GM19238 (cell line): Measurements from ENCODE around the gene AREG.

Source experiments
- DNase-seq: peaks from one replicate; pipeline ENCODE4 v3.0.0; 2011; ENCODE audit warnings: low spot score; ENCODE audit not compliant: insufficient read length

The AREG gene

DNA sequence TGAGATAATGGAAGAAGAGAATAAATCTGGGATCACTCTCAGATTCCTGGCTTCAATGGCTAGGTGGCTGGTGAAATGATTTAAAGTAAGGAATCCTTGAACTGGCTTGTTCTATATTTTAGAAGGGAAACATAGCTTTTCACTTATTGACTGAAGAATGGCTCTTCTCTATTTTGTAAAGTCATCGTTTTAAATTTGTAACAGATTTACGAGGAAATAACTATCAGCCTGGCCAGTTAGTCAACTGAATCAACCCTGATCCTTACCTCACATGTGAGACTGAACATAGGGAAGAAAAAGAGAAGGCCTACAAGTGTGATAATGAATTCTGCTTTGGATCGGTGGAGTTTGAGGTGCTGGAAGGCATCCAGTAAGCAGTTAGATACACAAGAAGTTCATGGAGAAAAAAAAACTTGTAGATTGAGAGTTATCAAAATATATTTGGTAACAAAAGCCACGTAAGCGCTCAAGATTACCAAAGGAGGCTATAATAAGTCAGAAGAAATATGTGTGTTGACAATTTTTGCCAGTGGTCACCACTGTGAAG lies 12.0 kb downstream of the AREG start:
- DNase-seq, result no peak

DNA sequence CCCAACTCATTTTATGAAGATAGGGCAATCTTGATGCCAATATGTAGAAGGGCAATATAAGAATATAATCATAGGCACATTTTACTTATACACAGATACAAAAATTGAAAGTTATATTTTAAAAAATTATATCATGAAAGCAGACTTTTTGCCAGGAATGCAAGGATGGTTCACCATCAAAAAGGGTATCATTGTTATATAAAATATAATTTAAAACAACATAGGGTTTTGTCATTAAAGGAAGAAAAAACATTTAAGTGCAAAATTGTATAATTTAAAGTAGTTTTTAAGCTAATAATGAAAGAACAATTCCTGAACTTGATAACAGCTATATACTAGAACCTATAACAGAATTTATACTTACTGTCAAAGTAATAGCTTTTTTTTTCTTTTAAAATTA lies 15.9 kb downstream of the AREG start:
- DNase-seq, result no peak

DNA sequence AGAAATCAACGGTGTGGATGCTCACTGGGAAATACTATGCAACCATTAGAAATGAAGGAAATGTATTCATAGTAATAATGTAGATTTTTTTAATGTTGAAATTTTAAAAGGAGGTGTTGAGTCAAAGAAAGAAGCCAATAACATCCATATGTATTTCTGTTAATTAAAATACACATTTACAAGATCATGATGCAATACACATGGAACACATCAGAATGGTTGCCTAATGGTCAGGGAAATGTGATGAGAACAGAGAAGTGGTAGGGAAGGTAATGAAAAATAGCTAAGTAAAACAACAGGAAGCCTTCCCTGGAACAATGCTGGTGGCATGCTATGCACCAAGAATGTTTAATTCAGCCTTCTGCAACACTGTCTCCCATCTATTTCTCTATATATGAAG lies 18.2 kb downstream of the AREG start:
- DNase-seq, result no peak

DNA sequence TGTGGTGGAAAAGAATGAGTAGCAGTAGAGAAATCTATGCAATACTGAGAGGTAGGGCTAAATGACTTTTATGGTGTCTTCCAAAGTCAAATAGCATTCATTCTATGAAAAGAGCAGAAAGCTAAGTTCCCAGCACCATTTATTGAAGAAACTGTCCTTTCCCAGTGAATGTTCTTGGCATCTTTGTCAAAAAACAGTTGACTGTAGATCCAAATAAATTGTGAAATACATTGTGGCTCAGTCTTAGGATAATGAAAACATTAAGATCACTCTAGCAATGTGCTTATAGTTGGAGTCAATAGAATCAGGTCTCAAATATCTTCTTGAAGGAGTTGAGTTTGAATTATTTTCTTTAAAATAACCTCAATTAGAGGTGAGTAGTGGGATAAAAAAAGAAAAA lies 19.4 kb downstream of the AREG start:
- DNase-seq, result no peak

DNA sequence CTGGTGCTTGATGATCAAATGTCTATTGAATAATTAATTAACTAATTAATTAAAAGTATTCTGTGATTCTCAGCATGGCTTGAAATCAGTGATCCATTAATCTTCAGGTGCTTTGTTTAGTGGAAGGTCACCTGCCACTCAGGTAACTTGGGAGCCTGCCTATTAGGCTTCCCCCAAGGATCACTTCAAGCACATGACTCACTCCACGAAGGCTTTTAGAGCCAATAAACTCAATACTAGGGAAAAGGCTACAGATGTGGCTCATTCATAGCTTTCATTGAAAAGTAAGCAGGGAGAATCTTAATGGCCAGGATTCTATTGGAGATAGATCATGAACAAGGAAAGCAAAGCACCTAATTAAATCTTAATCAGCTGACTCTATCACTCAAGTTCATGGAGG lies 21.3 kb downstream of the AREG start:
- no peak for DNase-seq

DNA sequence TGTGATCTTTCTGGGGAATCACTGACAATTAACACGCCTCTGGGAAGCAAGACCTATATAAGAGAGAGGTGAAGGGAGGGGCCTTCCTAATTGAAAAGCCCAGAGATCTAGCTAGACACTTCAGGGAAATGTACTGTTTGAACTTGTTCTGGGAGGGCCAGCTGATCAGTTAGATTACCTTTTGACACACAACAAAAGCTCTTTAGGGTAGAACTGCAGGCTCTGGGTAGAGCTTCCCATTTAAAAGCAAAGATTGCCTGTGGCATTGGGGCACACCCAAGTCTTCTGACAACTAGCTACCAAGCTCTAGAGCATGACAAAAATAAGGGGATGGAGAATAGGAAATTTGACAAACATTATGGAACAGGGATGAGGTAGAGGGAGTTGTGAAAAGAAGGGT lies 26.3 kb downstream of the AREG start:
- DNase-seq, result no peak

DNA sequence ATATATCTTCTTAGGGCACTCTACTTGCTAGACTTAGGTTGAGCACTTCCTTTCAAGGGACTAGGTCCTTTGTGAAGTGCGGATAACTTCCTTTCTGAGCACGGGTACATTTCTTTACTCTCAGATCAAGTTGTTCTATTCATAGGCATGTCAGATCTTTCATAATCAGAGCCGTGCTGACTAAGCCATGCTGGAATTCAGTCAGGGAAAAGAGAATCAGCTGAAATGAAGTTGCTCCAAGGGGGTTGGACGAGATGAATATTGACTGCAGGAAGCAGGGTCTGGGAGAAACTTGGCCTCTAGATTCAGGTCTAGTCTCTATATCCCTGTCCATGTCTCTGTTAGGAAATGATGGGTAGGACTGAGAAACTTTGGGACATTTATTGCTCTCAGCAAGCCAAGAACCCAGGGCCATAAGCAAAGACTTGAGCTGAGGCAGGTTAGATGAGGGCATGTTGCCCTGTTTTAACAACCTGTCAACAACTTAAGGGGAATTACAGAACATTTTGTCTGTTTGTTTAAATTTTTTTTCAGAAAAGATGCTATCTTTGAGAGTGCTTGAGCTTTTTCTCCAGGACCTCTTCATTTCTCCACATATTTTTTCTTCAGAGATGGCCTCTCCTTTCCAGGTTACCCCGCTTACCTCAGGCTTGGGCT lies 28.3 kb downstream of the AREG start:
- DNase-seq, result no peak

DNA sequence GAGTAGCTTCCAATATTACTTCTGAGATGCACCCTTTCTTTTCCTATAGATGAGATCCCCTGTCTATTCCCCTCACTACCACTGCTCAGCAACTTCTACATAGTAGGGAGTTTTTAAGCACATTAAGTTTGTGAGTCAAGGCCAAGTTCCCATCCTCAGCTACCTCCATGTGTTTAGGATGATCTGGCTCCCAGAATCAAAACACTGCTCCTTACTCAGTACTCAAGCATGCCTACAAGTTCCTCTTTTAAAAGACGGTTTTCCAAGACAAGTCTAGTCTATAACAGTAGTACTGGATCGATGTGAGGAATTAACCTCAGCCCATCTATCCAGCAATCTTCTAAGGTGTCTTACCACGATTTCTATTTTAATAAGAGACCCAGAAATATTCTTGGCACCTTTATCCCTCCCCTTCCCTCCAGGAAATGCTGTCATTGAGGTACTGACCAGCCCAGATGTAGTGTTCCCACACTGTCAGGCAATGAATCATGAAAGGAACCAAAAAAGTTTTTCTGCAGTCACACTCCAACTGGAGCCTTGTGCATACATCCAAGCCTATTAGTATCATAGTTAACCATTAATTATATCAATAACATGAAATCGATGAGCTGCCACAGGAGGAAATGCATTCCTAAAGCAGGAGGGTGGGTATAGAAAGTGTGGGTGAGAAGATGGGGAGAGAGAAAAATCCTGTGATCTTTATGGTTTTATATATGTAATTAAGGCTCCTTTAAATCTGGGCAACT lies 29.6 kb downstream of the AREG start:
- no peak for DNase-seq

DNA sequence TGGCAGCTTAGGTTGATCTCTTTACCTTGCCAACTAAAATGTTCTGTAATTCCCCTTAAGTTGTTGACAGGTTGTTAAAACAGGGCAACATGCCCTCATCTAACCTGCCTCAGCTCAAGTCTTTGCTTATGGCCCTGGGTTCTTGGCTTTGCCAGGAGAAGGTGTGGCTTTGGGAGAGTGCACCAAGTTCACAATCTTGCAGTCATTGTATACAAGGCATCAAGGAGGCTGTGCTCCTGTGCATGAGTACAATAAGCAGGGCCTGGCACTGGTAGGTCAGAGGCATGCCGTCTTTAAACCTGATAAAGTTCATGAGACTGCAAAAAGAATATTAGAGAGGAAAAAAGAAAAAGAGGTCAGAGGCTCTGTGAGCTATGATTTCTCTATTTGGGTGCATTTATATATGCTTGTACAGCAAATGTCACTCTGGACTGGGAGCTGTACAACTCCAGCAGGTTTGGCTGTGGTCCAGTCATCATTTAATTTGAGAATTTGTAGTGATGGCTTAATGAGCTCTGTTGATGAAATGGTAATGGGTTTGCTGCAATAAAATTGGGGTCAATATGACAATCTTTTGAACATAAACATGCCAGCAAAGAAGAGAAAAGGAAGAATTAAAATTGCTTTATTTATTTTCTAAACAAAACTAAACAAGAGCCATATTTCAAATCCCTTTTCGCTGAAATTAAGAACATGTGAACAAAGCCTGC lies 30.3 kb downstream of the AREG start:
- no peak for DNase-seq

DNA sequence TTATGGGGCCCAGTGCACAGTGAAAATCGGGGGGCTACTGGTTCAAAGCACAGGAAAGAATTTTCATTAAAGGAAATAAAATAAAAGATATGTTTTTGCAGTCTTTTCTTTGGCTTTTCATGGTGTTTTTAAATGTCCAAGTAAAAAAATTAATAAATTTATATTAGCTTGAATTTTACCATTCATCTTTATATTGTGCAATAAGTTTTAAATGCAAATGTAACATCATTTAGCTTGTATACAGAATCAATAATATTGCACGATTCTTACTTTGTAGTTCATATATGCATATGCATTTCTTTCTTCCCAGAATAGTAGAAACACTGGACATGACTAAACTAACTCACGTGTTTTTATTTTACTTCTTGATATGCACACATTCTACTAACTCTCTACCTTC lies 31.0 kb downstream of the AREG start:
- no peak for DNase-seq

DNA sequence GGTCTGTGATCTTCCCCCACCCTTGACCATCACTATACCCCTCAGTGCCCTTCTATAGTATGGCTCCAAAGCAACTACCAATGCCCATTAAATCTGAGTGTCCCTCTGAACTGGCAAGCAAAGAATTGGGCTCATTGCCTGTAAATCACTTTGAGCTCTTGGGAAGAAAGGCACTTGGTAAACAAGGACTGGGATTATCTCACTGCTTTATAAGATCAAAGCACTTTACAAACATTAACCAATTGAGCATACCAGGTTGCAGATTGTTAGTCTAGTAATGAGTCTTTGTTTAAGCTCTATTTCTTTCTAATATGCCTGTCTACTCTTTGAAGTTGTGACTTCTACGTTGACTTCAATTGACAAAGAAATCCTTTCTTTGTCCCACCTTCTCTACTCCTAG lies 34.1 kb downstream of the AREG start:
- no peak for DNase-seq

DNA sequence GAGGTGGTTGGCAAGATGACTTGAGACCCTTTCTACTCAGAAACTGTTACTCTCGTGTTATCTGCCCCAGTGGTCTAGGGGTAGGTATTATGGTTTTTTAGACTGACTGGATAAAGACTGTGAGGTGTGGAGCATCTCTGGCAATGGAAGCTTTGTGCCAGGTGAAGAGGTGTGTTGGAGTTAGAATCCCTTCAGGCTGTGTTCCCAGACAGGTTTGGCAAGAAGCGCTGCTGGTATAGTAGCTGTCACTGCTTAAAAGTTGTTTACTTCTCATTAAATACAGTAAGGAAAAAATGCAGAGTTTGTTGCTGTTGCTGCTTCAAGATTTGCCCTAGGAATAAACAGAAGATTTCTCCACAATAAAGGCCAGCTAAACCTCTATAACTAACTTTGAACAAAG lies 35.3 kb downstream of the AREG start:
- no peak for DNase-seq

DNA sequence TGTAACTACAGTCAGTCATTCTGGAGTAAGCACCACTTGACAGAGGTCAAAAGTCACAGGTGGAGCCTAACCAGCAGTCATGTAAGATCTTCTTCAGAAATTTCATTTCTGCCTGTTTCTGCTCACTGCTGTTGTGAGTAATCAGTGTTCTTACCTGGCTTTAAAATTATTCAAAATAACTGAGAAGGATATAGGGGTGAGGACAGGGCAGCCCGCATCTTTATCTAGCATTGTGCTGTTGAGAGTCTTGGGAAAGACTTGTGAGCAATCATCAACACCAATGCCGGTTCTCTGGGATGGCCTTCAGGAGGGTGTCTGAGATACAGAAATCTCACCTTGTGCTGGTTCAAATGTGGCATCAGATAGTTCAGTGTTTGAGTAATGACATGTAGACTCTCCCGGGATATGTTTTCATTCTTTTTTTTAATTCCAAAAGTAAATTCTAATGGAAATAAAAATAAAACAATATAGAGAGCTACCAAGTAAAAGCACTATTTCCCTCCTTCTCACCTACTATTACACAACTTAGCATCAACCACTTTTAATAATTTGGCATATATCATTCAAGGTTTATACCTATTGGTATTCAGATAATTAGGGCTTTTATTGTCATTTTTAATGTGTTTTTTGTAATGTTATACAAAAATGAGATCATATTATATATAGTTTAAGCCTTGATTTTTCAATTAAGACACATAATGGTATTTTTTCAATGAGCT lies 37.1 kb downstream of the AREG start:
- no peak for DNase-seq

DNA sequence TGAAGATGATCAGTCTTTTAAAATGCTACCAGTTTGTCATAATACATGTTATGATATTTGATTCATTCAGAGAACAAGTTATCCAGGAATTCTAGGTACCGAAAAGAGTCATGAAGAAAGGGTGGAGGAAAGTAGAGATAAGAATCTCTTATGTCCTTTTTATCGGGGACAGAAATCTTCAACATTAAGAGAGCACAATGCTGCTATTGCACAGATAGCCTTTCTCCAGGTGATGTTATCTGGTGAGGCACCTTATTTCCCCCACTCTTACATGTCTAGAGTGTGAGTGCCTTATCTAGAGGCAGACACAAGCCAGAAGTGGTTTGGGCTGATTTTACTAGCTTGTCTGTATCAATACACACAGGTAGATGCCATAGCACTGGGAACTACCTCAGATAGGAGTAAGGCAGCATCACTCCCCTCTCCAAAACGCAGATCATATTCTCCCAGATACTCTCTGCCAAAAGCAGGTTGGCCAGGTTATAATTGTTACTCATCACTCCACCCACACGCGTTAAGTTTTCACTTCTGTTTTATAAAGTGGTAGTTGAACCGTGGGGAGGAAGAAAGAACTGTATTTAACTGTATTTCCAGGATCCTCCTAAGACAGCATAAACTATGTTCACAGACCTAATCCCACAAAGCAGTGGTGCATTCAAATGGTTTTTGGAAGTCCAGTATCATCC lies 38.4 kb downstream of the AREG start:
- DNase-seq, result no peak

DNA sequence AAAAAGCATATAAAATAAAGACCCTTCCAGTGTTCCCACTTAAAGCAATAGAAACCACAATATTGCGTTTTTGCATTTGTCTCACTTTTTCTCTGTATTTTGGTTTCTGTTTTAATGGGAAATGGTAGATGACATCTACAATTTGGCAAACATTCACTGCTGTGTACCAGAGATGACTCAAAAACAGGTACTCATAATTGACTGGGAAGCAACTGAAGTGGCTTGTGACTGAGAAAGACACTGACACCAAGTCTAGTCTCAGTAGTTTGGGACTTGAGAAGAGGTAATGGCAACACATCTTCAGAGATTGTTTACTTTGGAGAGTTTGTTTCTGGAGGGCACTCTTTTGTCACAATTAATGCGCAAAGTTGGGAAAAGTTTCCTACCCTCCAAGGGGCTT lies 42.0 kb downstream of the AREG start:
- no peak for DNase-seq

DNA sequence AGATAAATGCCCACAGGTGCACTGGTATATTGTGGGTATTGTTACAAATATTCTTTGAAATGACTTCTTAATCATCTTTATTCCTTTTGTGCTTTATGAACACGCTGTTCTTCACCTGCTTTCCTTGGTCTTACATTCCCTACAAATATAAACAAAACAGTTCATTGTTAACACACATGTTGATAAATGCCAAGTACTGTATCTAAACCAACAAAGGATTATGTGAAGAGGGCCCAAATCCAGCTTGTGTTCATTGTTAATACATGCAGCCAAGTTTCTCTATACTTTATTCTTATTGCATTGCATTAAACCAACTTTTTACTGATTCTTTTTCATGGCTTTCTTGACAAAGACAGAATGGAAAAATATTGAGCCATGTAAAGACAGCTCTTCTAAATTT lies 42.8 kb downstream of the AREG start:
- no peak for DNase-seq

DNA sequence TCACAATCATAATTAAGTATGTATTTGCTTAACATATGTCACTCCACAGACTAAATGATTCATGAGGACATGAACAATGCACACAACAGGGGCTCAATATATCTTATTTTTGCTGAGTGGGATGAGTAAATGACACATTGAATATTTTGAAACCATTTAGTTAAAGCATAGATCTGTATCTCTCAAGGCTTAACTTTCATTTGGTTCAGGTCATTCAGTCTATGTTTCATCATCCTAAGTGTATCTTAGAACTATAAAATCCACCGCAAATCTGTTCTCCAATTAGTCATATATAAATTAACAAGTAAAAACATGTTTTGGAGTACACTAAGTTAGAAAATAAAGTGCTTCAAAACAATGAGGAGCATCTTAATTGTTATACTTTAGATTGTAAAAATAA lies 45.8 kb downstream of the AREG start:
- no peak for DNase-seq

DNA sequence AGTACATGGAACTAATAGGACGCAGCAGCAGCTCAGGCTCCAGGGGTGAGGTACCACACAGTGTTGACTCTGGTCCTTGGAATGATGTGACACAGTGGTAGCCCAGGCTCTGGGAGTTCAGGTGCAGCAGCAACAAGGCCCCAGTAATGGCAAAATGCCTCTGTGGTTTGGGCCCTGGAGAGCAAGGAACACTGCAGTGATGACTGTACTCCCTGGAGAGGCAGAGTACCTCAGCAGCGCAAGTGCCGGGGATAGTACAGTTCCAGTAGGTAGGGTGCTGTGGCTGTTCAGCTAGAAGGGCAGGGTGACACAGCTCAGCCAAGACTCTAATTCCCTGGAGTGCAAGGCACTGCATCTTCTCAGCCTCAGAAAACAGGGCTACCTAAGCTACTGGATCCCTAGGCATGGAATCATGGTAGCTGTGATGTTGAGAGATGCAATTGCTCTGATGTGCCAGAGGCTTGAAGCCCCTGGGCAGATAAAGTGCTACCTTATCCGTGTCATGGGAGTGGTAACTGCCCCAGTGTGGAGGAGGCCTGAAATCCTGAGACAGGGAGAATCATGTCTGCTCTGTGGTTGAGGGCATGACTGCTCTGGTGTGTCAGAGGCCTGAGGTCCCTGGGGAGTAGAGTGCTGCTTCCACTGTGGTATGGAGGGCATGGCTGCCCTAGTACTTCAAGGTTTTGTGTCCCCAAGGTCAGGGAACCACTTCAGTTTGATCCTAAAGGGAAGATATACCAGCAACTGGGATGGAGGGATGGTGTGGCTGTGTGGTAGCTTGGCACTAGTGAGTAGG lies 55.2 kb downstream of the AREG start:
- no peak for DNase-seq

DNA sequence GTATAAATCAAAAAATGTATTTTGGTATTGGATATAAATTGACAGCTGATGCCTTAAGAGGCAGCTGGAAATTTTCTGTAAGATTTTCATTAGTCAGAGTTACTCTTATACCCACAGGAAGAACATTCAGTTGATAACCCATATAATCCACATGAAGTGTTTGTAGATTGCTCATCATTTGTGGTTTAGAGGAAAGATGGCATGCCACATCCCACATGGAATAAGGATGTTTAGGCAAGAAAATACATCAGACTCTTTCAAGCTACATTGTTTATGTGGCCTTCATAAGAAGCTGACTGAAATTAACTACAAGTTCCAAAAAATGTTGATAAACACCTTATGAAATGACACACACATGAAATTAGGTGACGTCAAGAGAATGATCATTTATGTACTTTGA lies 56.6 kb downstream of the AREG start:
- no peak for DNase-seq

DNA sequence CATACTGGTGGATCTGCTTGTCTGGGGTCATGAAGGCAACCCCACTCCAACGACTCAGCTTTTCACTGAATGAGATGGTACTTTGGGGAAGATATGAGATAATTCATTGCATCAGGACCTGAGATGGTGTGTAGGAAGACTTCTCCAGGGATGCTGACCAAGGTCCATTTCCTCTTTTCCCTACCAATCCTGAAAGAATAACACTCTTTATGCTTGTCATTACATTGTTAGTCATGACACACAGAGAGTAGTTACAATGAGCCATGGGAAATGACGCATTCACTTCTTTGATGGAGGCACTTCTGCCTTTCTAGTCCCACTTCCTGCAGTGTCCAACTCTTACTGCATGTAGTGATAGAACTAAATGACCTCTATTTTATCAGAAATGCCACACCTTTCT lies 58.6 kb downstream of the AREG start:
- no peak for DNase-seq
